Measurements from ENCODE around the gene FCN3. TPM values are rescaled to one million over a fixed set of nuclear protein-coding genes. Genes with fewer than 3 reads are reported as not detected.

The FCN3 gene
- total and polyA plus RNA-seq, 2 of the 4 experiments (the other 2 are of a cell fraction) = not detected

GRCh38 chr1:27356619-27357280 is 17.9 kb downstream of the FCN3 start:
- ChIA-PET CTCF (interaction anchor here (0.5 to 1.6 kb wide), 3 partner anchors 31 to 769 kb away, joined by 3 to 6 read pairs (median 3); no protein-coding TSS in a partner anchor), POLR2A (ENCODE audit: unreplicated experiment) (no interaction called here)
- no peak for DNase-seq
- no peak overlapping the region for H2BK20ac ChIP-seq (ENCODE audit: low read depth, low read length)
- H3K56ac ChIP-seq (ENCODE audit: extremely low read depth, insufficient read depth, low read length) = no peak overlapping the region
- H2BK5ac ChIP-seq (ENCODE audit: low read depth, low read length, poor library complexity, severe bottlenecking) = no peak overlapping the region
- TF ChIP-seq FOS (IDR thresholded peaks at IDR 0.05; ENCODE audit: low read depth, low read length) (no peak), CHD1 (IDR thresholded peaks at IDR 0.05; ENCODE audit: low read depth, low read length) (no peak), MAZ (IDR thresholded peaks at IDR 0.05; ENCODE audit: borderline replicate concordance, low read depth, low read length) (no peak), CEBPB (IDR thresholded peaks at IDR 0.05; ENCODE audit: low read depth, low read length) (no peak), MAFK (IDR thresholded peaks at IDR 0.05; ENCODE audit: low read depth, low read length) (no peak), POLR2A (IDR thresholded peaks at IDR 0.05; ENCODE audit: low read depth, low read length) (no peak), NFE2L2 (IDR thresholded peaks at IDR 0.05; ENCODE audit: low read depth, low read length) (no peak), MXI1 (IDR thresholded peaks at IDR 0.05; ENCODE audit: borderline replicate concordance, low read depth, low read length) (no peak), RFX5 (IDR thresholded peaks at IDR 0.05; ENCODE audit: low read depth, low read length) (no peak), RCOR1 (IDR thresholded peaks at IDR 0.05; ENCODE audit: insufficient replicate concordance, low read length) (no peak), ELK1 (IDR thresholded peaks at IDR 0.05; ENCODE audit: borderline replicate concordance, low read depth, low read length) (no peak)
- H3K9me1 ChIP-seq (ENCODE audit: insufficient read depth, low read length) = no peaks in the 10 kb centered on the region
- no peaks in the 10 kb centered on the region for H3K27me3 ChIP-seq (ENCODE audit: control insufficient read depth, insufficient read depth, low read length)
- peaks cover 35% of the 10 kb centered on the region for H3K36me3 ChIP-seq (ENCODE audit: control insufficient read depth, insufficient read depth, low read length)
- H3K23ac ChIP-seq (ENCODE audit: low read depth, low read length) = no peak overlapping the region
- H2AK9ac ChIP-seq (replicated peaks; ENCODE audit: low read depth, low read length, poor library complexity) = no peak overlapping the region
- H3K9me3 ChIP-seq (ENCODE audit: control insufficient read depth, insufficient read depth, low read length) = no peaks in the 10 kb centered on the region
- no peak overlapping the region for H3K4me3 ChIP-seq (ENCODE audit: insufficient read depth, low read depth, low read length)
- H3K27ac ChIP-seq (ENCODE audit: insufficient read depth, low read length) = no peak overlapping the region
- no peak overlapping the region for H2BK15ac ChIP-seq (ENCODE audit: low read depth, low read length)
- H2AFZ ChIP-seq (replicated peaks; ENCODE audit: low read length, poor library complexity) = no peak overlapping the region
- no peaks in the 10 kb centered on the region for H3K4me1 ChIP-seq (ENCODE audit: control insufficient read depth, insufficient read depth, low read length)
- ATAC-seq (ENCODE audit: low read depth) = no peak
- H4K5ac ChIP-seq (ENCODE audit: low read depth, low read length) = no peak overlapping the region
- no peaks in the 10 kb centered on the region for H3K79me1 ChIP-seq (ENCODE audit: low read depth in 1 of 2, low read length in 2 of 2)
- no peak overlapping the region for H3K14ac ChIP-seq (replicated peaks; ENCODE audit: low read depth, low read length)
- H3K4me2 ChIP-seq (ENCODE audit: low read depth, low read length) = no peak overlapping the region
- H3K4ac ChIP-seq (ENCODE audit: low read depth, low read length) = no peak overlapping the region
- 82% methylated on average over 22 of the region's 37 CpGs; no CpG with 5 or more reads in 1 of the 2 experiments for WGBS, 2 experiments (ENCODE audit: extremely low coverage in 2 of 2, insufficient read length in 1 of 2)
- dilution Hi-C loops (cut with HindIII; ENCODE audit: low sequenced_read_pairs, unreplicated experiment) (no loop called here), intact Hi-C loops (cut with micrococcal nuclease) (loop anchor here (1.0 kb wide), 1 partner anchor 39 kb away; no protein-coding TSS in a partner anchor), in situ Hi-C loops (cut with MboI; ENCODE audit: low sequenced_read_pairs) (no loop called here)
- no TSS peak for BruUV-seq (replicated peaks)
- no peak overlapping the region for H2AK5ac ChIP-seq (ENCODE audit: low read depth, low read length)
- H3K9ac ChIP-seq (ENCODE audit: low read depth, low read length) = no peak overlapping the region
- no peak overlapping the region for H3K18ac ChIP-seq (ENCODE audit: low read depth, low read length)
- H4K20me1 ChIP-seq (ENCODE audit: insufficient read depth, low read length) = no peaks in the 10 kb centered on the region
- no peak overlapping the region for H2BK120ac ChIP-seq (ENCODE audit: low read depth, low read length)
- no peak overlapping the region for H4K8ac ChIP-seq (ENCODE audit: low read depth in 2 of 2, low read length in 2 of 2)
- H4K91ac ChIP-seq (ENCODE audit: insufficient read depth, low read depth, low read length) = no peak overlapping the region
